ENCODE measurements around the gene TLE2. TPM values are rescaled to one million over a fixed set of nuclear protein-coding genes. Genes with fewer than 3 reads are reported as not detected.

TLE2 gene
- total and polyA plus RNA-seq, 9 of the 15 experiments (the other 6 are each of a cell fraction or from before 2014, with no cell fraction given), result 0.35 to 13.1 (median 6.2) TPM

GRCh38 chr19:3061182-3062161, 32.4 kb upstream of the TLE2 start (continued):
- TF ChIP-seq HSF4 (CRISPR knock-in tag; IDR thresholded peaks at IDR 0.05; ENCODE audit: borderline replicate concordance), result no peak
- peak; percentile 57 for TF ChIP-seq SMAD4 (CRISPR knock-in tag; conservative IDR thresholded peaks at IDR 0.05)
- TF ChIP-seq VEZF1 (CRISPR knock-in tag; IDR thresholded peaks at IDR 0.05), result peak; percentile 96
- no peak for TF ChIP-seq ZNF431 (CRISPR knock-in tag; IDR thresholded peaks at IDR 0.05)
- no peak for TF ChIP-seq ZNF644 (tag; IDR thresholded peaks at IDR 0.05; ENCODE audit: low read depth)
- no peak for TF ChIP-seq ZNF717 (CRISPR knock-in tag; IDR thresholded peaks at IDR 0.05)
- no peak for TF ChIP-seq MTA2 (IDR thresholded peaks at IDR 0.05; ENCODE audit: low read depth)
- no peak for TF ChIP-seq FUS (optimal IDR thresholded peaks at IDR 0.05; ENCODE audit: low read depth, low read length)
- no peak for TF ChIP-seq BACH1 (tag; IDR thresholded peaks at IDR 0.05)
- peak; percentile 68 for TF ChIP-seq ETV1 (tag; conservative IDR thresholded peaks at IDR 0.05; ENCODE audit: low read depth)
- TF ChIP-seq FOXM1 (IDR thresholded peaks at IDR 0.05; ENCODE audit: low read depth), result peak; percentile 52; the same call in 1 of the 2 replicates
- TF ChIP-seq FOXM1 (CRISPR knock-in tag; IDR thresholded peaks at IDR 0.05; ENCODE audit: low read depth), result no peak
- TF ChIP-seq FOXK2 (conservative IDR thresholded peaks at IDR 0.05 in 1 of 2, IDR thresholded peaks at IDR 0.05 in 1 of 2; ENCODE audit: low read depth in 2 of 2), result no peak
- no peak for TF ChIP-seq ZBTB33 (CRISPR knock-in tag; IDR thresholded peaks at IDR 0.05)
- TF ChIP-seq DNMT1 (IDR thresholded peaks at IDR 0.05), result no peak
- TF ChIP-seq POLR2A (conservative IDR thresholded peaks at IDR 0.05), result peak; percentile 64
- 0 out of 2 replicates have a peak, but pooled peaks have one; percentile 28 for TF ChIP-seq GATAD2A (IDR thresholded peaks at IDR 0.05)
- no peak for TF ChIP-seq SNIP1 (IDR thresholded peaks at IDR 0.05; ENCODE audit: low read depth)
- no peak for TF ChIP-seq HMG20A (CRISPR knock-in tag; conservative IDR thresholded peaks at IDR 0.05)
- TF ChIP-seq PTRF (tag; IDR thresholded peaks at IDR 0.05), result no peak
- no peak for TF ChIP-seq SAFB2 (IDR thresholded peaks at IDR 0.05; ENCODE audit: borderline replicate concordance, low read depth, low read length, severe bottlenecking)
- TF ChIP-seq ZNF146 (CRISPR knock-in tag; IDR thresholded peaks at IDR 0.05; ENCODE audit: unreplicated experiment), result no peak
- no peak for TF ChIP-seq SIX5 (IDR thresholded peaks at IDR 0.05; ENCODE audit: borderline replicate concordance in 1 of 2, insufficient read depth in 1 of 2, low read depth in 1 of 2, low read length in 2 of 2)
- TF ChIP-seq LCOR (CRISPR knock-in tag; IDR thresholded peaks at IDR 0.05), result no peak
- TF ChIP-seq ZBTB9 (CRISPR knock-in tag; IDR thresholded peaks at IDR 0.05), result peak; percentile 67; the same call in 1 of the 2 replicates
